DND-41 (cell line): Measurements from ENCODE around the gene PLEKHG5.
A peak's percentile ranks its signal among the peaks of the same experiment; 100 is the strongest.

Experiments used
- ATAC-seq: fragments of 200-7000 bp; cut with Tn5 transposase; 3 replicates; pipeline ENCODE4 v1.9.1; 2021; ENCODE audit warnings: low read depth; ENCODE audit not compliant: insufficient read depth
- DNase-seq: peaks from one replicate; pipeline ENCODE4 v3.0.0-alpha.2; 2020
- H2AFZ ChIP-seq: 2 replicates; pipeline ENCODE4 v1.6.0; 2012; ENCODE audit warnings: low read depth, low read length
- H3K27ac ChIP-seq: 2 replicates; pipeline ENCODE4 v1.5.1; 2012; ENCODE audit warnings: low read length, inconsistent platforms
- H3K27me3 ChIP-seq: fragments of 200-600 bp; sonication (generic); 2 replicates; pipeline ENCODE4 v1.6.0; 2012; ENCODE audit warnings: low read length, mild to moderate bottlenecking, inconsistent platforms; ENCODE audit not compliant: insufficient read depth, poor library complexity
- H3K36me3 ChIP-seq: 2 replicates; pipeline ENCODE4 v1.5.1; 2012; ENCODE audit warnings: low read length, inconsistent platforms; ENCODE audit not compliant: insufficient read depth
- H3K4me1 ChIP-seq: 2 replicates; pipeline ENCODE4 v1.5.1; 2012; ENCODE audit warnings: mild to moderate bottlenecking, low read length; ENCODE audit not compliant: insufficient read depth
- H3K4me2 ChIP-seq: 2 replicates; pipeline ENCODE4 v1.6.0; 2012; ENCODE audit warnings: mild to moderate bottlenecking, moderate library complexity, low read length, inconsistent platforms; ENCODE audit not compliant: insufficient read depth
- H3K4me3 ChIP-seq, 2 experiments: fragments of 200-600 bp in 1 of 2; shearing (Covaris generic) in 1 of 2; 2 replicates each; pipeline ENCODE4 v1.5.1; 2012 to 2016; ENCODE audit warnings: inconsistent platforms in 2 of 2, low read length in 2 of 2, mild to moderate bottlenecking in 2 of 2, low read depth in 1 of 2, moderate library complexity in 1 of 2
- H3K79me2 ChIP-seq: 2 replicates; pipeline ENCODE4 v1.6.0; 2012; ENCODE audit warnings: low read length, inconsistent platforms; ENCODE audit not compliant: insufficient read depth
- H3K9ac ChIP-seq: 2 replicates; pipeline ENCODE4 v1.6.0; 2012; ENCODE audit warnings: low read depth, mild to moderate bottlenecking, inconsistent platforms, low read length, moderate library complexity
- H3K9me3 ChIP-seq: 2 replicates; pipeline ENCODE4 v1.5.1; 2012; ENCODE audit warnings: low read length, moderate library complexity, mild to moderate bottlenecking, inconsistent platforms; ENCODE audit not compliant: insufficient read depth, severe bottlenecking
- H4K20me1 ChIP-seq: 2 replicates; pipeline ENCODE4 v1.6.0; 2012; ENCODE audit warnings: low read length; ENCODE audit not compliant: insufficient read depth
- EZH2 ChIP-seq: IDR thresholded peaks from 3 replicates; pipeline ENCODE4 v1.6.1; 2012; ENCODE audit warnings: borderline replicate concordance, low read depth, mild to moderate bottlenecking, moderate library complexity, low read length, inconsistent platforms; ENCODE audit not compliant: severe bottlenecking
- TF ChIP-seq, protein P1 (sequence below): IDR thresholded peaks from 2 replicates; pipeline ENCODE4 v1.5.1; 2012; ENCODE audit warnings: borderline replicate concordance, low read length, moderate library complexity, mild to moderate bottlenecking; ENCODE audit not compliant: poor library complexity, severe bottlenecking; ENCODE audit errors: extremely low read depth

PLEKHG5 gene

DNA sequence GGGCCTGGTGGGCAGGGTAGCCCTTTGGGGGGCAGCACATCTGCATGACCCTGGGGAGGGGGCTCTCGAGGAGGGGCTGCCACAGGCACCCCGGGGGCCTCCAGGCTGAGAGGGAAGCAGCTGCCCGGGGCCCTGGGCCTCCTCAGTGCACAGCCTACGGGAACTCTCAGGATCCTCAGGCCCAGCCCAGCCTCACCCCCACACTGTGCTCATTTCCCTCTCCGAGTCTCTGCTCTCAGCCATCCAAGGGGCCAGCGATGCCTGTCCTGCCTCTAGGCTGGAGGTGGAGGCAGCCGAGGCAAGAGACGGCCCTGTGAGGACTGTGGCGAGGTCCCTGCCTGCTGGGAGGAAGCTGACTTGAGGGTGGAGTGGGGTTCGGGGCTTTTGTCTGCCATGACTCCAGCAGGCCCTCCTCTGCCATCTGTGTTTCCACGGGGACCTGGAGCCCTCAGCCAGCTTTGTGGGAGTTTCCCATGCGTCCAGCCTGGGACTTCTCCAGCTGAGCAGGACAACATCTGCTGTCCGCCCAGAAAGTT lies 7.2 kb upstream of the PLEKHG5 start:
- no peaks in the 10 kb centered on the region for H3K36me3 ChIP-seq
- H4K20me1 ChIP-seq = 0 out of 2 replicates have a peak, but pooled peaks cover 2% of the 10 kb centered on the region
- peaks cover 11% of the 10 kb centered on the region for H3K27me3 ChIP-seq
- H3K4me3 ChIP-seq = no peak overlapping the region; a peak in 1 of 4 replicates
- no peak for ATAC-seq
- 0 out of 2 replicates have a peak overlapping the region, but pooled peaks have one; percentile 100 for H3K4me2 ChIP-seq
- H2AFZ ChIP-seq = no peak overlapping the region
- H3K27ac ChIP-seq = no peak overlapping the region
- no peak for DNase-seq
- TF ChIP-seq EZH2 = no peak
- TF ChIP-seq, protein P1, sequence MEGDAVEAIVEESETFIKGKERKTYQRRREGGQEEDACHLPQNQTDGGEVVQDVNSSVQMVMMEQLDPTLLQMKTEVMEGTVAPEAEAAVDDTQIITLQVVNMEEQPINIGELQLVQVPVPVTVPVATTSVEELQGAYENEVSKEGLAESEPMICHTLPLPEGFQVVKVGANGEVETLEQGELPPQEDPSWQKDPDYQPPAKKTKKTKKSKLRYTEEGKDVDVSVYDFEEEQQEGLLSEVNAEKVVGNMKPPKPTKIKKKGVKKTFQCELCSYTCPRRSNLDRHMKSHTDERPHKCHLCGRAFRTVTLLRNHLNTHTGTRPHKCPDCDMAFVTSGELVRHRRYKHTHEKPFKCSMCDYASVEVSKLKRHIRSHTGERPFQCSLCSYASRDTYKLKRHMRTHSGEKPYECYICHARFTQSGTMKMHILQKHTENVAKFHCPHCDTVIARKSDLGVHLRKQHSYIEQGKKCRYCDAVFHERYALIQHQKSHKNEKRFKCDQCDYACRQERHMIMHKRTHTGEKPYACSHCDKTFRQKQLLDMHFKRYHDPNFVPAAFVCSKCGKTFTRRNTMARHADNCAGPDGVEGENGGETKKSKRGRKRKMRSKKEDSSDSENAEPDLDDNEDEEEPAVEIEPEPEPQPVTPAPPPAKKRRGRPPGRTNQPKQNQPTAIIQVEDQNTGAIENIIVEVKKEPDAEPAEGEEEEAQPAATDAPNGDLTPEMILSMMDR = no peak
- no peaks in the 10 kb centered on the region for H3K9me3 ChIP-seq
- H3K9ac ChIP-seq = peak overlapping the region; percentile 54
- H3K79me2 ChIP-seq = no peaks in the 10 kb centered on the region
- peaks cover 22% of the 10 kb centered on the region for H3K4me1 ChIP-seq

DNA sequence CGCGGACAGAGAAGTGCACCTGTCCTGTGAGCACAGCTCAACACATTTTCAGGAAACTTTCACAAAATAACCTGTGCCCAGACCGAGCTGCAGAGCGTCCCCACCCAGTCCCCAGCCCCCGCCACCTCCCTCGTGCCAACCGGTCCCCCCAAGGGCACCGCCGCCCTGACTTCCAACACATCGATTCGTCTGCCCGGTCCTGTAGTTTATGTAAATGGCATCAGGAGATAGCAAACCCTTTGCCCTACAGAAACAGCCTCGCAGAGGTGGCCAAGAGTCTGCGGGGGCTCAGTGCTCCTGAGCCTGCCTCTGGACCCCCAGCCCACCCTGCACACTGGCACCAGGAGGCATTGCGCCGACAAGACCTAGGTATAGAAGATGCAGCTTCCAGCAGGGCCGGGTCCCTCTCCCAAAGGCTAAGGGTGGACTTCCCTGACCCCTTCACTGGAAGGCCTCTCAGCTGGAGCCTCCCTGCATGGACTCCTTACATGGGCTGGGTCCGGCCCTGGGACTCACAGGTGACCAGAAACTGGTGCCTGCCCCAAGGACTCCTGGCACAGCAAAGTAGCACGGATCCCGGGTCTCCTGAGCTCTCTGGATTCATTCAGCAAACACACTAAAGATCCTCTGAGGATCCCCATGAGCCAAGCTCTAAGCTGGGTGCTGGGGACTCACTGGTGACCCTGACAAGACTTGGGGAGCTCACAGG lies 6.6 kb upstream of the PLEKHG5 start:
- DNase-seq (no peak), ATAC-seq (no peak)
- Histone ChIP-seq H3K9me3 (no peaks in the 10 kb centered on the region), H3K9ac (peak overlapping the region; percentile 54), H4K20me1 (0 out of 2 replicates have a peak, but pooled peaks cover 2% of the 10 kb centered on the region), H3K4me3 (peak overlapping the region; percentile 32 to 72; a peak in 3 of 4 replicates), H3K36me3 (no peaks in the 10 kb centered on the region), H2AFZ (peak overlapping the region; percentile 68), H3K4me1 (peaks cover 22% of the 10 kb centered on the region), H3K79me2 (no peaks in the 10 kb centered on the region), H3K27ac (no peak overlapping the region), H3K27me3 (peaks cover 11% of the 10 kb centered on the region), H3K4me2 (peak overlapping the region; percentile 100)
- no peak for TF ChIP-seq EZH2
- TF ChIP-seq, protein P1 = no peak

GRCh38 chr1:6497215-6497866 lies 5.9 kb upstream of the PLEKHG5 start:
- peak; percentile 51 for TF ChIP-seq EZH2
- TF ChIP-seq, protein P1 = no peak
- peak; percentile 74 for ATAC-seq
- Histone ChIP-seq H3K27ac (no peak overlapping the region), H3K4me3 (peak overlapping the region; percentile 32 to 72; a peak in 3 of 4 replicates), H3K27me3 (peaks cover 11% of the 10 kb centered on the region), H4K20me1 (0 out of 2 replicates have a peak, but pooled peaks cover 2% of the 10 kb centered on the region), H3K9me3 (no peaks in the 10 kb centered on the region), H3K4me1 (peaks cover 23% of the 10 kb centered on the region), H3K9ac (peak overlapping the region; percentile 54), H3K36me3 (no peaks in the 10 kb centered on the region), H2AFZ (peak overlapping the region; percentile 68), H3K4me2 (peak overlapping the region; percentile 100), H3K79me2 (no peaks in the 10 kb centered on the region)
- peak; percentile 60 for DNase-seq
